TTC549 (cell line): ENCODE results near the gene QRFP.
"Not testable (repeated sequence)": the region's sequence is repeated elsewhere in the genome, so short reads cannot be mapped to it uniquely, and the experiment has no call there.

Experiments used
- FAIRE-seq: peaks from 2 replicates; lab custom pipeline; 2012; peaks lifted over from hg19 to GRCh38; lab: Jason Lieb, UNC

QRFP gene

DNA sequence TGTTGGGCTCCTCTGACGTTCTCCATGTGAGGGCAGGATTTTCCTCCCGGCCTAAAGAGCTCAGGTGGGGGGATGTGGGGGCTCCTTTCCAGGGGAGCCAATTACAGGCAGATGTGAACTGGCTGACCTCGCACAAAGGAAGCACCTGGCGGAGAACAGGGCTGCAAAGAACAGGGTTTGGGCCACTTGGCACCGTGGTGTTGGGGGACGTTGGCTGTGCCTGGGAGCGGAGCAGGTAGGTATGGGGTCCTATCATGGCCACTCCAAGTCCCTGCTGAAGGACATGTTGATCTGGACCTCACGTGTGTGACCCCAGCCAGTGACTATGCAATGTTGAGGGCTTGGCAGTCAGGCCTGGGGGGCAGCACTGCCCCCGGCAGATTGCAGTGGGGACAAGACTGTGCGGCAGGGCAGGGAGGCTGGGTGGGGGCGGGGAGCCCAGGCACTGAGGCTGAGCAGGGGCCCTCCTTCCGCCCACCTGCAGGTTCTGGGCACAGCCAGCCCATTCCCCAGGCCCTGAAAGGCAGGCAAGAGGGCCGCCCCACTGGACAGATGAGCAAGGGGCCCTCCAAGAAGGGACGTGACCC, 23.0 kb upstream of the QRFP start:
- FAIRE-seq = no peak

DNA sequence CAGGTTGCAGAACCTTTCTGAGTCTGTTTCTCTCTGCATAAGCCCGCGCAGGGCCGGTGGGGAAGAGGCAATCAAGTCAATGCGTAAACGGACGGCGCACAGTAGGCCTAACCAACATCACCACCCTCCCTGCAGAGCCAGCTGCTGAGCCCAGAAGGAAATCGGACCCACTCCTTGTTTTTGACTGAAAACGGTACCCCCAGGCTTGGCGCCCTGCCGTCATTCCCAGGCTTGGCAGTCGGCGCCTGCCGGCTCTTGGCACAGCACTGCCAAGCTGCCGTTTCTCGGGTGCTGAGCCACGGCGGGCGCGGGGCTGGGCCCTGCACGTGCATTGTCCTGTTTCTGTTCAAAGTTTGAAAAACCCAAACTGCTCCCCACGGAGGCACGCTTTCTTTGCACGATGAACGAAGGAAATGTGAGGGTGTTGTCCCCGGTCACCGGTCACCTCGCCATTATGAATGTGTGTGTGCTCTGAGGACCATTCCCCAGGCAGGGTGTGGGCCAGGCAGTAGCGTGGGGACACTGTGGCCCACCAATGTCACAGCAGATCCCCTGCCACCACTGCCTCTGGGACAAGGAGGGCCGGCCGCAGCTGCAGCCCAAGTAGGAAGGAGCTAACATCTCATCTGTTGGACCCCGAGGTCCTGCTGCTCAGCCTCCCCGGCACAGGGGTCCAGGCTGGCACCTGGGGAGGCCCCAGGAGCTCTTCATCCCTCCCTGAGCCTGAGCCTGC, 22.4 kb upstream of the QRFP start:
- no peak for FAIRE-seq

DNA sequence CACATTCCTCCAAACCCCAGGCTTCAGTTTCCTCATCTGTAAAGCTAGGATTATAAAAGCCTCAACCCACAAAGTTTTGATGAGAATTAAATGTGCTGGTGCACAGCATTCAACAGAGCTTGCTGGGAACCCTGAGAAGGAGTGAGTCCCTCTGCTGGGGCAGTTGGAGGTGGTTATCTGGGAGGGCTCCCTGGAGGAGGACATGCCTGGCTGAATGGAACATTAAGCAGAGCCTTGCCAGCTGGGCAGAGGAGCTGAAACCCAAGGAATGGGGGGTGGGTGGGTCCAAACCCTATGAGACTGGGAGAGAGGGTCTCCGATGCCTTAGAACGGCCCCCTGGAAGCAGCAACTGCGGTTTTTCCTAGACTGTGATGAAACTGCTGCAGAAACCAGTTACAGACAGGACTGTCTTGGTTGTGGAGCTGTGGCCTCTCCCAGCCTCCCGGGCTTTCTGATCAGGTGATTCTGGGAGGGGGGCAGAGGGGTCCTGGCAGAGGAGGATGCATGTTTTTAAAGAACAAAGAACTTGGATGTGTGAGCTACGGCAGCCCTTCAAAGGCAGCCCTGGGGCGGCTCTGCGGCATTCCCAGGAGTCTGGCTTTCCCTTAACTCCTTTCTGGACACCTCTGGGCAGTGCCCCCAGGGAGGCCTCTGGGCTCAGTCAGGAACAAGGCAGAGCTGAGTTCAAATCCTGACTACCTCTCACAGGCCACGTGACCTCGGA, 21.7 kb upstream of the QRFP start:
- no peak for FAIRE-seq

DNA sequence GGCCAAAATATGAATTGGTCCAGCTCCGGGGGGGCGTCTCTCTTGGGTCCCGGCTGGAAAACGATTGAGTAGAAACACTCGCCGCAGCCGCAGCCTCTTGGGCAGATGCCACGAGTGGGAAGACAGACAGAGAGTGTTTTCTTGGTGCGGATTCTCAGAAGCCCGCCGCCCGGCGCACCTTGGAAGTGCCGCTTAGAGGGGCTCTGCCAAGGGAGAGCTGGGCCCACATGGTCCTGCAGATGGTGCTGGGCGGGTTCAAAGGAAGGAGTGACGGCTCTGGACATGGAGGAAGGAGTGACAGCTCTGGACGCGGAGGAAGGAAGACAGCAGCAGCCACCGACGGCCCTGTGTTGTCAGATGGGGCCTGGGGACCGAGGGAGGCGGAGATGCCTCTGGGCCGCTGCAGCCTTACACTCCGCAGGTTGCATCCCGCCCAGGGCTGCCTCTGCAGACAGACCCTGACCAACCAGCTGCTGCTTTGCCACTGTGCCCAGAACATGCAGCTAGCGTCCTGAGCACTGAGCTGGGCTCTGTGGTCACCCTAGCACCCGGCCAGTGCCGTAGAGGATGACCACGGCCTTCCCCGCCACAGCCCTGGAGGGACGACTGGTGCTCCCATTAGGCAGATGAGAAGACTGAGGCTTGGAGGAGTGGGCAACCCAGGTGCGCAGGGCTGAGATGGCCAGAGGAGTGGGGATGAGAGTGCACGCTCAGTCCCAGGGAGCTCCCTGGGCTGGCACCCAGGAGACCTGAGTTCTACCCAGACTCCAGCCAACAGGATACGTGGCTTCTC, 20.8 kb upstream of the QRFP start:
- FAIRE-seq = no peak

DNA sequence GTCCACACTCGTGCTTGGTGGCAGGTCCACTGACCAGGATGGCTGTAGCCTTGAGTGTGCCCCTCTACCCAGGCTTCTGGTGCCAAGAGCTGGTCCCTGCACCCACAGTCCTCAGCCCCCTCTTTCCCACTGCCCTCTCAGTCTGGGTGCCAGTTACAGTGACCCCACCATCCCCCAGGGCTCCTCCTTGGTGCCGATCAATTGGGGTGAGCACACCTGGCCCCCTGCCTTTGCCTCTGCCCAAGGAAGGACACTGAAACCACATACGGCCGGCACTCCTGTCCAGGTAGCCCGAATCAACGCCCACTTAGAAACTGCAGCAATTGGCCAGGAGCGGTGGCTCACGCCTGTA, 18.5 kb upstream of the QRFP start:
- FAIRE-seq = no peak

DNA sequence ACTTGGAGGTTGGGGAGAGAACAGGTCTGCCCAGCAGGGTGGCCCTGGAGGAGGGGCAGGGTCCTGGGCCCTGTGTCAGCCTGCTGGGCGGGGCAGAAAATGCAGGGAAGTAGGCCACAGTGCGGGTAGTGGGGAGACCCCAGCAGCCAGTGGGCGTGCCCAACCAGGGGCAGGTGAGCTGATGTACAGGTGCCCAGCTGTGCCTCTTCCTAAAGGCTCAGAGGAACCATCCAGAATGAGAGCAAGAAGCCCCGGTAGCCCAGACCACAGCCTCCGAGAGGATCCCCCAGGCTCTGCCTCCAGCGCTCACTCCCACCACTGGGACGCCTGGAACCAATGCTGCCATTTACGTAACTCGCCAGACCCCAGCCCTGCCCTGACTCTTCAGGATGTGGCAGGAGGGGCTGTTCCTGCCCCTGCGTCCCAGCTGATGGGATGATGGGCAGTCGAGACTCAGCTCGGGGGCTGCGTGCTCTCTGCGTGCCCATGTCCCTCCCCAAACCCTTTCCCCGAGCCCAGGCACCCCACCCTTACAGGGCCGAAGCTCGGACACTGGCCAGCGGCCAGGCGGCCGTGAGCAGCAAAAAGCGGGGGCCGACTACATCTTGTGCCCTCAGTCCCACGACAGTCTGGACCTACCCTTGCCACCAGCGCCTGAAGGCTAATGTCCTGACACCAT, 17.9 kb upstream of the QRFP start:
- no peak for FAIRE-seq

DNA sequence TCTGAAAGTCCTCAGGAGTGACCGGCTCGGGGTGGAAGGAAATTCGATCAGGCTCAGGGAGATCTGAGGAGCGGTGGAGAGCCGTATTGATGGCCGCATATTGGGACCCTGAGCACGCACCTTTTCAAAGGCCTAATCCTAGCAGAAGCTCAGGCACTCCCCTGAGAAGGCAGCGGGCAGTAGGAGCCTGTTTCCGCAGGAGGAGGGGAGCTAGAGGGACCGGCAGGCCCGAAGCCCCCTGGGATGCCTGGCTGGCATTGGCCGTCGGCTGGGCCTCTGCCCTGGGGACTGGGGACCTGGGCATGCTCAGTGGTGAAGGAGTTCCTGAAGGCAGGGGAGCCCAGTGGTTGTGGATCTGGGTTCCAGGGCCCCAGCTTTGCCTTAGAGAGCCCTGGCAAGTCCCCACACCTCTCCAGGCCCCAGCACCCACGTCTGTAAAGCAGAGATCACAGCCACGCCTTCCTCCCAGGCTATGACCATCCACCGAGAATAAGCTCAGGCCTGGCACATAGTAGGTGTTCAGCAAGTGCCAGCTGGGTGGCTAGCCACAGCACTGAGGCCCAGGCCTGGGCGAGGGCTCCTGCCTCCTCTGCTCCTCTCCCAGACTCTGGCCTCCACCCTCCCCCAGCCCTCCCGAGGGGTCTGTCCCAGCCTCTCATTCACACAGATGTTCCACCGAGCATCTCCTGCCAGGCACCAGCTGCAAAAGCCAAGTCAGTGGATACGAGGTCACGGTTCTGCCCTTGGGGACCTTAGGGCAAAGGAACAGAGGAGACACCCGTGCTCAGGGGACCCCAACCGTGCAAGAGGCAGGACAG, 17.2 kb upstream of the QRFP start:
- FAIRE-seq = no peak

DNA sequence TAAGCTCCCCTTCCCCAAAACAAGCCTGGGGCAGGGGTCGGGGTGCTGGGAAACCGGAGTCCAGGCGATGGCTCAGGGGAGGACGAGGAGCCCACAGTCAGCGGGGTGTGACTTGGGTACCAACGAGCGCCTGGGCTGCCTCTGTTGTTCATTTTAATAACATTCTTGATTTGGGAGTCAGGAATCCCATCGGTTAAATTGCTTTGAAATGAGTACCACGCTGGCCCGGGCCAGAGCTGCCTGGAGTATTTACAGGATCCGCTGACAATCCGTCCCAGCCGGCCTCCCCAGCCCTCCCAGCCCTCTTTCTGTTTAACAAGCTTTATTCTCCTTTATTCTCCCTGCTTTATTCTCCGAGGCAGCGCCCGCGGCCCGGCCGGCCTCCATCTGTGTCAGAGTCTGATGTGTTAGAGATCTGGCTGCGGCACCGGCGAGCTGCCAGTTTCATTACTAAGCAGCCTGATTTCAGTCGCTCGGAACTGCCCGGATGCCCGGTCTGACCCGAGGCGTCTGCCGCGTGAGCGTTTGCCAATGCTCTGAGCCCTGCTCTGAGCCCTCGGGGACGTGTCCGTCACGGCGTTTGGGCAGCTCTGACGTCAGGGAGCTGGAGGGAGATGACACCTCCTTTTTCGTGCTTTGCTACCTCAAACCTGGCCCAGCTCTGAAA, 16.5 kb upstream of the QRFP start:
- FAIRE-seq = no peak

DNA sequence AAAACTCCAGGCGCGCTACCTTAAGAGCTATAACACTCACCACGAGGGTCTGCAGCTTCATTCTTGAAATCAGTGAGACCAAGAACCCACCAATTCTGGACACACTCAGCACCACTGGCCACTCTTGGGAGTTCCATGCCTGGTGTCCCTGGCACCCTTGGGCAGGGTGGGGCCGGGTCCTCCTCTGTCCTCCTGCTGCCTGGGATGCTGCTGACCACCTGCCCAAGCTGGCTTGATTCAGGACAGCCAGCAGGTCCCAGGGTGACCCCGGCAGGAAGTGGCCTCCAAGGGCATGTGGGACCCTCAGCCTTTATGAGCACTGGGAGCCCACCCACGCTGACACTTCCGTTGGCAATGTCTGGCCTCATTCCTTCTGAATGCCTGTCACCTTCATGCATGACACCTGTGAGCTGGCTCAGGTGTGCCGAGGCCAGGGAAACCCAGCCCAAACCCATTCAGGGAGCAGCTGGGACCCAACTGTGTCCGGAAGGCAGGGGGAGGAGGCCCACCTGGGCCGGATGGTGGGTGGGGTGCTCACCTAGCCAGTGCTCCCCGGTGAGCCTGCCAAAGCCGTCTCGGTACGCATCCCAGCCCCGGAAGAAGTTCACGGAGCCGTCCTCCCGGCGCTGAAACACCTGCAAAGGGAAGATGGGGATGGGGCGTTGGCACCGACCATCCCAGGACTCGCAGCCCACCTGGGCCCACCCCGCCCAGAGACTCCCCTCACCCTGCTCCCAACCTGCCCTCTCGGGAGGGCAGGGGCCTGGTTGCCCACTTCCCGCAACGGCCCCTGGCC, 14.8 kb upstream of the QRFP start:
- FAIRE-seq = no peak

DNA sequence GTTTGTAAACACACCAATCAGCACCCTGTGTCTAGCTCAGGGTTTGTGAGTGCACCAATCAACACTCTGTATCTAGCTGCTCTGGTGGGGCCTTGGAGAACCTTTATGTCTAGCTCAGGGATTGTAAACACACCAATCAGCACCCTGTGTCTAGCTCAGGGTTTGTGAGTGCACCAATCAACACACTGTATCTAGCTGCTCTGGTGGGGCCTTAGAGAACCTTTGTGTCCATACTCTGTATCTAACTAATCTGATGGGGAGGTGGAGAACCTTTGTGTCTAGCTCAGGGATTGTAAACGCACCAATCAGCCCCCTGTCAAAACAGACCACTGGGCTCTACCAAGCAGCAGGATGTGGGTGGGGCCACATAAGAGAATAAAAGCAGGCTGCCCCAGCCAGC, 14.1 kb upstream of the QRFP start:
- not testable (repeated sequence) for FAIRE-seq

DNA sequence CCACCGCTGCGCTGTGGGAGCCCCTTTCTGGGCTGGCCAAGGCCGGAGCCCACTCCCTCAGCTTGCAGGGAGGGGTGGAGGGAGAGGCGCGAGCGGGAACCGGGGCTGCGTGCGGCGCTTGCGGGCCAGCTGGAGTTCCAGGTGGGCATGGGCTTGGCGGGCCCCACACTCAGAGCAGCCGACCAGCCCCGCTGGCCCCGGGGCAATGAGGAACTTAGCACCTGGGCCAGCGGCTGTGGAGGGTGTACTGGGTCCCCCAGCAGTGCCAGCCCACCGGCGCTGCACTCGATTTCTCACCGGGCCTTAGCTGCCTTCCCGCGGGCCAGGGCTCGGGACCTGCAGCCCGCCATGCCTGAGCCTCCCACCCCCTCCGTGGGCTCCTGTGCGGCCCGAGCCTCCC, 13.4 kb upstream of the QRFP start:
- not testable (repeated sequence) for FAIRE-seq

DNA sequence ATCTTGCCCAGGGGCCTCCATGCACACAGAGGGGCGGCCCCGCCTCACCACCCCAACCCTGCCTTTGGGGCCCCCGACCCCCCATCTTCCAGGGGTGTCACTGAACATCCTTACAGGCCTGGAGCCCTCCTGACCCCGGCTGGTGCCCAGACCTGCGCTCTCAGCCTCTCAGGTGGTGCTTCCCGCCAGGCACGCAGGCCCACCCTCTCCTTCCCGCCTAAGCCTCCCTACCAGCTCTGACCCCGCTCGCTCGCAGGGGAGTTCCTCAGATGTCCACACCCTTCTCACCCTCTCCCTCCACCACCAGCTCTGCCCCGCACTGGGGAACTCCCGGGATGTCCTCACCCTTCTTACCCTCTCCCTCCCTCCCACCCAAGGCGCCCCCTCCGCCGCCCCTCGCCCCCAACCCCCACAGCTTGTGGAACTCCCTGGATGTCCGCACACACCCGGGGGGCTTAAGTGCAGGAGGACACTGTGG, 12.3 kb upstream of the QRFP start:
- no peak for FAIRE-seq

DNA sequence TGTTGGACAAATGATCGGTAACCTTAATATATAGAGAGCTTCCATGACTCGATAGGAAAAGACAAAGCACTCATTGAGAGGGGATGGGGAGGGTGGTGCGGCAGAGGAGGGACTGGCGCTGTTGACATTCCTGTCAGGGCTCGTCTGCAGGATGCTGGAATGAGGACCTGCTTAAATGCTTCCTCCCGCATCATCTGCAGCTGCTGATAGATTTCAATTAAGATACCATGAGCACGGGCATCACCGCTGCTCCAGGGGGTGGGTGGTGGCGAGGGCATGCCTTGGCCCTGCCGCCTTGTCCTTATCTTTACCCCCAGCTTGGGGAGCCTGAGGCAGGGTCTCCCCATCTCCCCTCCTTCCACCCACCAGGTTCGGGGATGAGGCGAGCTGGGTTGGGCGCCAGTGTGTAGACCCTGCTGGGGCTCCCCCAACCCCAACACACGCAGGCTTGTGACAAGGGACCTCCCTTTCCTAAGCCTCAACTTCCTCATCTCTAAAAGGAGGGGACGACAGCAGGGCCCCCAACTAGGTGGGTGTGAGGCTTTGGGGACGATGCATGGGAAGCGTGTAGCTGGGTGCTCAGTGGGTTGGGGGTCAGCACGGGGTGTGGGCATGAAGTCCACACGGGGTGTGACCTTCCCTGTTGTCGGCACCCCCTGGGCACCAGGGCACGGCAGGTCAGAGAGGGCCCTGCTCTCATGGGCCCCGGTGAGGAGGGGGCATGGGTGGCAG, 11.7 kb upstream of the QRFP start:
- no peak for FAIRE-seq

DNA sequence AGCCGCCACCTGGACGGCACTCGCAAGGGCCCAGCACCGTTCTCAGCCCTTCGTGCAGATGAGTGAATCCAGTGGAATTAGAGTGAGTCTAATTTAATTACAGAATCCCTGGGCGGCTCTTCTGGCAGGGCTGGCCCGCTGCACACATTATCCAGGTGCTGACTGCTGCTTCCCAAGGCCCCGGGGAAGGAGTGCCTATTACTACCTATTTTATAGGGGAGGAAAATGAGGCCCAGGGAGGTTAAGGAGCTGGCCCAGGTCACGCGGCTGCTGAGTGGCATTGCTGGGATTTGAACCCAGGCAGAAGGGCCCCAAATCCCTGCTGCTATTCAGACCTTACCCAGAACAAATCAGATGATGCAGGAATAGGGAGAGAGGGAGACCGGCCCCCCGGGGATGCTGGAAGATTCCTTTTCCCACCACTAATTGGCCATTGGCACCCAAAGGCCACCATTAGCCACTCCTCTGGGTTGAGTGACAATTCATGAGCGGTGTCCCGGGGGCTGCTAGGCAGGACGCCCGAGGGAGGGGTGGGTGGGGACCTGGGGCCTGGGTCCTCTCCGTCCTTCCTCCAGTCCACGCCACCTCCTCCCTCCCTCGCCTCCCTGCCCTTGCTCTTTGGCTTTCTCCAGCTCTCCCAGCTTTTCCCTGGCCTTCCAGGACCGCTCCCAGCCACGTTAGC, 10.3 kb upstream of the QRFP start:
- FAIRE-seq = no peak

DNA sequence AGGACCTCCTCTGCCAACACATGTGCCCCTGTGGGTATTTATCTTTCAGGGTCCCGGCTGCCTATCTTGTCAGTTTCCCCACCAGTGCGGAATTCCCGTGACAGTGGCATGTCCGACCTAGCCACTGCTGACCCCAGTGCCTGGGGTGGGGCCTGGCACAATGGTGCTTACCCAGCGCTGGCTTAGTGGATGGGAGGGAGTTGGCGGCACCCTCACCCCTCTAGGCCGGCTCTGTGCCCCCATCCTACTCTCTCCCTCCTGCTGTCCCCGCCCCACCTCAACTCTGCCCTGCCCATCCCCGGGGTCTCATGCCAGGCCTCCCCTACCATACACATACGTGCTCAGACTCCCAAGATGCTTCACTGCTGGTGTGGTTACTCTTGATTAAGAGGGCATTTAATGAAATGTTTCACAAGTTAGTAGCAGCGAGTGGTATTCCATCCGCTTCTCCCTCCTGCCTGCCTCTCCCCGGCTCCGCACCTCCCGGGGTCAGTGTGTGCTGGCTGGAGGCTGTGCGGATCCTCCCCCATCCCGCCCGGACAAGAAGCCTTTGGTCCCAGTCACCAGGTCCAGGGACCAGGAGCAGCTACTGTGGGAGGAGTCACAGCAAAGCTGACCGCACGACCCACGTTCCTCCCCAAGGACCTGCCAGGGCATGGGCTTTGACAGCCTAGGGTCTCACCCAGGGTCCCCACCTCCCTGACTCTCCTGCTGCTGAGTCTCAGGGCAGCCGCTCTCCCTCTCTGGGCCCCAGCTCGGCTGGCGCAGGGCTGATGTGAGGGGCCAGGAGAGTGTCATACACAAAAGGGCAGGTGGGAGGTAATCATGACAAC, 9.5 kb upstream of the QRFP start:
- no peak for FAIRE-seq

DNA sequence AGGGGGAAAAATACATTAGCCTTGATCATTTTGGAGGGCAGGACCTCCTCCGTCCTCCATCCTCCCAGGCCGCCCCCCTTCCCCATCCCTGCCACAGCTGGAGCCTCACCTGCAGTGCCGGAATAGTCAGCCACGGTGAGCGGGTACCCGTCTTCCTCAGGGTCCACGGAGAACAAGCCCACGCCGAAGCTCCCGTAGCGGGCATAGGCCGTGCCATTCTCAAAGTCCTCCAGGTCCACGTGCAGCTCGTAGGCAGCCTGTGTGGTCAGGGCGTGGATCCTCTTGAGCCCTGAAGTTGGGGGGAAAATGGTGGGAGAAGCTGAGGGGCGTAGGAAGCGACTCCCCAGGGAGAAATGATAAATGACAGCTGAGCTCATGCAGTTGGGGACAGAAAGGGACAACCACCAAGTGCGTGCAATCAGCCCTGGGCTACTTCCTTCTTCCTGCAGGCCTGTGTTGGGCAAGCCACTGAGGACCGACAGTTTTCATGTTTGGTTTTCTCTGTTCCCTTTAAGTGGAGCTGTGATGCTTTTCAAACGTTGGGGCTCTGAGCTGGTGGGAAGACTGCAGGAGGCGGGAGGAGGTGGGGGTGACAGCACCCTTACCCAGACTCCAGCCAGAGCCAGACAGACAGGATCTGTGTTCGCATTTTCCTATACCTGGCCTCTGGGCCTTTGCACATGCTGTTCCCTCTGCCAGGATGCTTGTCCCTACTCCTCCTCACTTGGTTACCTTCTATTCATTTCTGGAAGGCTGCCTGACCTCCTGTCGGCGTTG, 8.7 kb upstream of the QRFP start:
- no peak for FAIRE-seq
